CD4-positive, alpha-beta memory T cell (primary cell): Measurements from ENCODE around the gene XXYLT1. TPM values are rescaled to one million over a fixed set of nuclear protein-coding genes. Genes with fewer than 3 reads are reported as not detected.
"Not testable (repeated sequence)": the region's sequence is repeated elsewhere in the genome, so short reads cannot be mapped to it uniquely, and the experiment has no call there.

ENCODE experiments used
- CTCF ChIA-PET: fragments of 350-600 bp; sonication (Branson Sonifier 250); formaldehyde crosslinking; loops from one replicate; lab custom pipeline; 2021; ENCODE audit warnings: inconsistent platforms; ENCODE audit not compliant: partially characterized antibody; lab: Charles Lee
- POLR2A ChIA-PET: fragments of 350-600 bp; sonication (Branson Sonifier 250); formaldehyde crosslinking; loops from one replicate; lab custom pipeline; 2021; ENCODE audit not compliant: partially characterized antibody; lab: Charles Lee
- DNase-seq, 5 donors: peaks; one replicate each; pipeline versions ENCODE4 v3.0.0 to v3.0.0-alpha.2; 2020 to 2022; ENCODE audit warnings: mixed read lengths in 1 of 5
- H3K27ac ChIP-seq: one replicate; pipeline ENCODE4 v1.7.0; 2013; ENCODE audit warnings: low read depth, low read length
- H3K27me3 ChIP-seq: 2 replicates; pipeline ENCODE4 v1.7.0; 2013; ENCODE audit warnings: mild to moderate bottlenecking, low read length, moderate library complexity; ENCODE audit not compliant: insufficient read depth
- H3K36me3 ChIP-seq: 2 replicates; pipeline ENCODE4 v1.7.0; 2013; ENCODE audit warnings: mild to moderate bottlenecking, low read length, moderate library complexity; ENCODE audit not compliant: insufficient read depth
- H3K4me1 ChIP-seq: 2 replicates; pipeline ENCODE4 v1.7.0; 2013; ENCODE audit warnings: mild to moderate bottlenecking, low read length, moderate library complexity; ENCODE audit not compliant: insufficient read depth
- H3K4me3 ChIP-seq, 2 donors: one replicate each; pipeline ENCODE4 v1.7.0; 2013; ENCODE audit warnings: low read length in 2 of 2, mild to moderate bottlenecking in 1 of 2
- H3K9me3 ChIP-seq, 2 donors: one replicate each; pipeline ENCODE4 v1.7.0; 2013; ENCODE audit warnings: low read length in 2 of 2, control low read depth in 1 of 2; ENCODE audit not compliant: control insufficient read depth in 1 of 2
- H3K27ac Mint-ChIP-seq, 7 donors: one replicate each; pipeline ENCODE4 v1.8.0; 2020 to 2021; ENCODE audit warnings: mixed read lengths in 7 of 7, mild to moderate bottlenecking in 6 of 7, inconsistent platforms in 3 of 7, moderate library complexity in 3 of 7
- H3K27me3 Mint-ChIP-seq, 2 donors: one replicate each; pipeline ENCODE4 v1.8.0; 2020 to 2021; ENCODE audit warnings: mixed read lengths in 2 of 2
- H3K36me3 Mint-ChIP-seq, 2 donors: one replicate each; pipeline ENCODE4 v1.8.0; 2020 to 2021; ENCODE audit warnings: mixed read lengths in 2 of 2, inconsistent platforms in 1 of 2, mild to moderate bottlenecking in 1 of 2
- H3K4me1 Mint-ChIP-seq, 4 donors: one replicate each; pipeline ENCODE4 v1.8.0; 2020 to 2021; ENCODE audit warnings: mixed read lengths in 4 of 4, mild to moderate bottlenecking in 1 of 4
- H3K4me3 Mint-ChIP-seq, 8 donors: one replicate each; pipeline ENCODE4 v1.8.0; 2020 to 2021; ENCODE audit warnings: mixed read lengths in 8 of 8, mild to moderate bottlenecking in 7 of 8, moderate library complexity in 6 of 8, inconsistent platforms in 3 of 8
- H3K9me3 Mint-ChIP-seq, 8 donors: one replicate each; pipeline ENCODE4 v1.8.0; 2020 to 2021; ENCODE audit warnings: mixed read lengths in 8 of 8, mild to moderate bottlenecking in 5 of 8, inconsistent platforms in 3 of 8, moderate library complexity in 1 of 8
- intact Hi-C: fragments of 100-400 bp; cut with micrococcal nuclease; formaldehyde crosslinking; loops from one replicate; pipeline ENCODE4 v1.15.1; 2023
- polyA plus RNA-seq, 2 donors: library from polyadenylated mRNA; unstranded; fragments of 300-500 nt; fragmentation: Illumina TruSeq; gene quantifications; one replicate each; pipeline ENCODE4 v1.2.3, GENCODE V29; 2021
- total RNA-seq, 2 experiments: library from RNA; stranded (reverse); gene quantifications; one replicate each; pipeline ENCODE4 v1.2.3, GENCODE V29; 2021

Gene XXYLT1
- total and polyA plus RNA-seq, 4 experiments from 2014 or later = 3.9 to 6.3 (median 4.3) TPM

GRCh38 chr3:195093731-195094130 is 177.2 kb downstream of the XXYLT1 start:
- no peaks in the 10 kb centered on the region for H3K9me3 ChIP-seq
- no peaks in the 10 kb centered on the region for H3K36me3 ChIP-seq
- Mint-ChIP-seq H3K9me3 (peaks cover 0 to 4% (median 0%) of the 10 kb centered on the region in 8 donors), H3K27ac (no peak overlapping the region), H3K4me3 (no peak overlapping the region), H3K4me1 (peaks cover 0 to 4% (median 0%) of the 10 kb centered on the region in 4 donors), H3K36me3 (peaks cover 1 to 4% of the 10 kb centered on the region in 2 donors), H3K27me3 (no peaks in the 10 kb centered on the region)
- no peaks in the 10 kb centered on the region for H3K4me1 ChIP-seq
- H3K27ac ChIP-seq = no peak overlapping the region
- H3K27me3 ChIP-seq = no peaks in the 10 kb centered on the region
- intact Hi-C loops = no loop called here
- ChIA-PET CTCF (no interaction called here), POLR2A (no interaction called here)
- no peak for DNase-seq
- no peak overlapping the region for H3K4me3 ChIP-seq

DNA sequence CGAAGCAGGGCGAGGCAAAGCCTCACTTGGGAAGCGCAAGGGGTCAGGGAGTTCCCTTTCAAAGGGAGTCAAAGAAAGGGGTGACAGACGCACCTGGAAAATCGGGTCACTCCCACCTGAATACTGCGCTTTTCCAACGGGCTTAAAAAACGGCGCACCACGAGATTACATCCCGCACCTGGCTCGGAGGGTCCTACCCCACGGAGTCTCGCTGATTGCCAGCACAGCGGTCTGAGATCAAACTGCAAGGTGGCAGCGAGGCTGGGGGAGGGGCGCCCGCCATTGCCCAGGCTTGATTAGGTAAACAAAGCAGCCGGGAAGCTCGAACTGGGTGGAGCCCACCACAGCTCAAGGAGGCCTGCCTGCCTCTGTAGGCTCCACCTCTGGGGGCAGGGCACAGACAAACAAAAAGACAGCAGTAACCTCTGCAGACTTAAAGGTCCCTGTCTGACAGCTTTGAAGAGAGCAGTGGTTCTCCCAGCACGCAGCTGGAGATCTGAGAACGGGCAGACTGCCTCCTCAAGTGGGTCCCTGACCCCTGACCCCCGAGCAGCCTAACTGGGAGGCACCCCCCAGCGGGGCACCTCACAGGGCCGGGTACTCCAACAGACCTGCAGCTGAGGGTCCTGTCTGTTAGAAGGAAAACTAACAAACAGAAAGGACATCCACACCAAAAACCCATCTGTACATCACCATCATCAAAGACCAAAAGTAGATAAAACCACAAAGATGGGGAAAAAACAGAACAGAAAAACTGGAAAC is 182.9 kb downstream of the XXYLT1 start:
- DNase-seq, H3K9me3 ChIP-seq, H3K4me3 ChIP-seq, H3K36me3 Mint-ChIP-seq, H3K36me3 ChIP-seq, H3K27me3 ChIP-seq, H3K4me1 Mint-ChIP-seq, H3K4me1 ChIP-seq, H3K9me3 Mint-ChIP-seq, intact Hi-C loops, H3K27me3 Mint-ChIP-seq, H3K27ac ChIP-seq: not testable (repeated sequence)
- POLR2A ChIA-PET = interaction anchor here (0.9 to 1.2 kb wide), 2 partner anchors 46 to 402 kb away, joined by 3 read pairs; no protein-coding TSS in a partner anchor
- peak overlapping the region in 7 of 8 donors; percentile 26 to 72 (median 46) for H3K4me3 Mint-ChIP-seq
- CTCF ChIA-PET = interaction anchor here (0.6 to 1.2 kb wide), 2 partner anchors 19 to 454 kb away, joined by 3 to 6 read pairs; no protein-coding TSS in a partner anchor
- H3K27ac Mint-ChIP-seq = peak overlapping the region in 1 of 7 donors; percentile 70

DNA sequence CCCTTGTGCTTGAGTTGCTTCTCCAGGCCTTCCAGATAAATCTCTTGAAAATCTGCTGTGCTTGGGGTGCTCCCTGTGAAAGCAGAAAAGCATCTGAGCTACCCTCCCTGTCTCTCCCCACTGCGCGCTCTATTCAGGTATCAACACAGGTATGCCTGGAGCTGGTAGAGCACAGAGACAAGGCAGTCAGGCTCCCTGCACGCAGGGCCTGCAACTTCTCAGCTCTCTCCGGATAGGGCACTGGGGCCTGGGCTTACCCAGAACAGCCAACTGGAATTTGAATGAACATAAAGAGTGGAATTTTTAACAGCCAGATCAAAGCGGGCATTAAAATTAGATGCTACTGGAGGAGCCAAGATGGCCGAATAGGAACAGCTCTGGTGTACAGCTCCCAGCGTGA is 183.6 kb downstream of the XXYLT1 start:
- Histone ChIP-seq H3K27ac (no peak overlapping the region), H3K27me3 (no peaks in the 10 kb centered on the region), H3K4me1 (no peaks in the 10 kb centered on the region), H3K9me3 (no peaks in the 10 kb centered on the region), H3K4me3 (no peak overlapping the region), H3K36me3 (no peaks in the 10 kb centered on the region)
- ChIA-PET CTCF (interaction anchor here (0.6 to 1.2 kb wide), 2 partner anchors 19 to 453 kb away, joined by 3 to 6 read pairs; no protein-coding TSS in a partner anchor), POLR2A (interaction anchor here (0.9 to 1.2 kb wide), 2 partner anchors 46 to 401 kb away, joined by 3 read pairs; no protein-coding TSS in a partner anchor)
- intact Hi-C loops = no loop called here
- Mint-ChIP-seq H3K9me3 (no peaks in the 10 kb centered on the region), H3K27ac (peak overlapping the region in 2 of 7 donors; percentile 39 to 79), H3K27me3 (no peaks in the 10 kb centered on the region), H3K4me1 (peaks cover 2 to 7% (median 5%) of the 10 kb centered on the region in 4 donors), H3K36me3 (no peaks in the 10 kb centered on the region), H3K4me3 (peak overlapping the region in 7 of 8 donors; percentile 26 to 72 (median 46))
- DNase-seq = no peak

DNA sequence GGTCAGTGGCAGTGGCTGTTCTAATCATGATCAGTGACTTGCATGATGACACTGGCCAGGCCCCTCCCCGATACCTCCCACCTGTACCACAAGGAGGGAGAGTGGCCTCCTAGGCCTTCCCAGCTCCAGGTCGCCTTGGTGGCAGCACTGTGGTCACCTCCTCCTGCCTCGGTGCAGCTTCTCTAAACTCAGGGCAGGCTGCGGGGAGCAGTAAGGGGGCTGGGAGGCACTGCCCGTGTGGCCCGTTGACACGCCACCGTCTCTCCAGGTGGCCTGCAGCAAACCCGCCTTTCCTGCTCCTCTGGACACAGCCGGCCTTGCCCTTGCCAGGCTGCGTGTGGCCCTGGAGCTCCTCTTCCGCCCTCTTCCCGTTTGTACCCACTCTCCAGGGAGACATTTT is 184.1 kb downstream of the XXYLT1 start:
- intact Hi-C loops = no loop called here
- H3K4me3 ChIP-seq = no peak overlapping the region
- ChIA-PET CTCF (interaction anchor here (1.2 kb wide), 1 partner anchor 20 kb away, joined by 6 read pairs; no protein-coding TSS in a partner anchor), POLR2A (interaction anchor here (0.9 kb wide), 1 partner anchor 401 kb away, joined by 3 read pairs; no protein-coding TSS in a partner anchor)
- no peak for DNase-seq
- no peaks in the 10 kb centered on the region for H3K27me3 Mint-ChIP-seq
- H3K27ac ChIP-seq = no peak overlapping the region
- H3K4me3 Mint-ChIP-seq = no peak overlapping the region
- H3K36me3 Mint-ChIP-seq = no peaks in the 10 kb centered on the region
- H3K9me3 Mint-ChIP-seq = no peaks in the 10 kb centered on the region
- no peaks in the 10 kb centered on the region for H3K27me3 ChIP-seq
- no peaks in the 10 kb centered on the region for H3K36me3 ChIP-seq
- H3K27ac Mint-ChIP-seq = no peak overlapping the region
- H3K4me1 Mint-ChIP-seq = peaks cover 2 to 7% (median 5%) of the 10 kb centered on the region in 4 donors
- H3K9me3 ChIP-seq = no peaks in the 10 kb centered on the region
- no peaks in the 10 kb centered on the region for H3K4me1 ChIP-seq

- Histone ChIP-seq H3K27ac (no peak overlapping the region), H3K4me3 (no peak overlapping the region), H3K36me3 (no peaks in the 10 kb centered on the region), H3K4me1 (no peaks in the 10 kb centered on the region), H3K9me3 (no peaks in the 10 kb centered on the region), H3K27me3 (no peaks in the 10 kb centered on the region)
- H3K27me3 Mint-ChIP-seq = no peaks in the 10 kb centered on the region
- POLR2A ChIA-PET = no interaction called here
- no peaks in the 10 kb centered on the region for H3K9me3 Mint-ChIP-seq
- peak overlapping the region in 3 of 7 donors; percentile 7 to 72 (median 45) for H3K27ac Mint-ChIP-seq
- peak overlapping the region in 3 of 8 donors; percentile 17 to 54 (median 41) for H3K4me3 Mint-ChIP-seq
- intact Hi-C loops = no loop called here
- CTCF ChIA-PET = interaction anchor here (1.2 kb wide), 1 partner anchor 20 kb away, joined by 5 read pairs; no protein-coding TSS in a partner anchor
- H3K36me3 Mint-ChIP-seq = no peaks in the 10 kb centered on the region
- no peak for DNase-seq
- H3K4me1 Mint-ChIP-seq = peaks cover 2 to 7% (median 5%) of the 10 kb centered on the region in 4 donors
These were observed 184.6 kb downstream of the XXYLT1 start for GRCh38 chr3:195086341-195086740.

DNA sequence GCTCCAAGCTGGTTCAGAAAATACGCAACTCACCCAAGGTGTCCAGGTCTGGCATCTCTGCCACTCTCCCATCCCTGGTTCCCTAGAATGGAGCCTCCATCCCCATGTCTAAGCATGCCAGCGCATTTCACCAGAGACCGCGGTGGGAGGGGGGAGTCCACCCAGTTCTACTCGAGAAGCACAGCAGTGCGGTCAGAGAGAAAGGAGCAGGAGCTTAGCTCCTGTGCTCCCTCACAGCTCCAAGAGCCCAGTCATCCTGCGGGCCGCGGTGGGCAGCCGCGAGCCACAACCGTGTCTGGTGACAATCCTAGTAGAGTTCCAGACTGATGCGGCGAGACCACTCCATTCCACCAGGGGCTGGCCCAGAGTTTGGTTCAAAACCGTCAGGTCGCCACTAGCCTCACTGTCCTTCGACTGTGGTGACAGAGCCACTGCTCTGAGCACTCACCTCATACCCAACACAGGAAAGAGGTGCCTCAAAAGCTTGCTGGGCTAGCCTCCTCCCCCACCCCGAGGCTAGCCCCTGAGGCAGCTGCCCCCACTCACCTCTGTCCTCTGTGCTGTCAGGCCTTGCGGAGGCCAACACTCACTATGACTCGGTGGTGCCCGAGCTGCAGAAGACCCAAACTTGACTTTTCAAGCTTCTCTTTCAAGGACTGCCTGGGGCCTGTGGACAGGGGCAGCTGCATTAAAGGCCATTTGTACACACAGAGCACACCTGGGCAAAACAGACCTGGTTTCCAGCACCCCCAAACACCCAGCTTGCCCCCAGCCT is 185.4 kb downstream of the XXYLT1 start:
- Histone ChIP-seq H3K4me3 (no peak overlapping the region), H3K27ac (no peak overlapping the region), H3K36me3 (no peaks in the 10 kb centered on the region), H3K27me3 (no peaks in the 10 kb centered on the region), H3K9me3 (no peaks in the 10 kb centered on the region), H3K4me1 (no peaks in the 10 kb centered on the region)
- DNase-seq = no peak
- H3K27me3 Mint-ChIP-seq = no peaks in the 10 kb centered on the region
- no peak overlapping the region for H3K27ac Mint-ChIP-seq
- H3K4me3 Mint-ChIP-seq = no peak overlapping the region
- CTCF ChIA-PET = interaction anchor here (1.2 kb wide), 1 partner anchor 21 kb away, joined by 5 read pairs; no protein-coding TSS in a partner anchor
- H3K4me1 Mint-ChIP-seq = peaks cover 2 to 7% (median 5%) of the 10 kb centered on the region in 4 donors
- no peaks in the 10 kb centered on the region for H3K36me3 Mint-ChIP-seq
- intact Hi-C loops = no loop called here
- no peaks in the 10 kb centered on the region for H3K9me3 Mint-ChIP-seq
- POLR2A ChIA-PET = no interaction called here

DNA sequence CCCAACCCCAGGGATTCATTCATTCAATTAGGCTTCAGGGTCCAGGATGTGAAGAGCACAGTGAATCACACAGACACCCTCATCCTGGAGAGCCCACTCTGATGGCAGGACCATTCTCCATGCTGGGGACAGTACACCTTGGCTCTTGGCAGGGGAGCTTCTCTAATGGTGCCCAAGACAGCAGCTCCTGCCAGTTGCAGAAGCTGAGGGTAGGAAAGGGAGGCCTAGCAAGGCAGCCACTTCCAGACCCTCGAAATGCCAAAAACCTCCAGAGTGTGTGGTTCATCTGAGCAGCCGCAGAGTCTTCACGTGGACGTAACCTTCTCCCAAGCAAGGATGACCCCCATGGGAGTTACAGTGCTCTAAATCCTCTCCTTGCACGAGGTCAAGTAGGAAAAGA is 186.2 kb downstream of the XXYLT1 start:
- no peaks in the 10 kb centered on the region for H3K9me3 ChIP-seq
- peaks cover 0 to 3% of the 10 kb centered on the region in 2 donors for H3K36me3 Mint-ChIP-seq
- H3K4me1 Mint-ChIP-seq = peaks cover 3 to 10% (median 6%) of the 10 kb centered on the region in 4 donors
- no peaks in the 10 kb centered on the region for H3K27me3 ChIP-seq
- H3K4me3 ChIP-seq = no peak overlapping the region
- no peak for DNase-seq
- no peaks in the 10 kb centered on the region for H3K27me3 Mint-ChIP-seq
- H3K27ac Mint-ChIP-seq = no peak overlapping the region
- H3K36me3 ChIP-seq = no peaks in the 10 kb centered on the region
- ChIA-PET POLR2A (no interaction called here), CTCF (no interaction called here)
- H3K9me3 Mint-ChIP-seq = no peaks in the 10 kb centered on the region
- intact Hi-C loops = no loop called here
- H3K4me1 ChIP-seq = no peaks in the 10 kb centered on the region
- no peak overlapping the region for H3K4me3 Mint-ChIP-seq
- no peak overlapping the region for H3K27ac ChIP-seq
